T-helper 1 cell (primary cell): ENCODE results near the gene ATP6V1B1.
A peak's percentile ranks its signal among the peaks of the same experiment; 100 is the strongest.
"Not testable (repeated sequence)": the region's sequence is repeated elsewhere in the genome, so short reads cannot be mapped to it uniquely, and the experiment has no call there.

Experiments used
- DNase-seq, 5 donors: peaks; one replicate each; pipeline ENCODE4 v3.0.0-alpha.2; 2012 to 2020

The ATP6V1B1 gene

DNA sequence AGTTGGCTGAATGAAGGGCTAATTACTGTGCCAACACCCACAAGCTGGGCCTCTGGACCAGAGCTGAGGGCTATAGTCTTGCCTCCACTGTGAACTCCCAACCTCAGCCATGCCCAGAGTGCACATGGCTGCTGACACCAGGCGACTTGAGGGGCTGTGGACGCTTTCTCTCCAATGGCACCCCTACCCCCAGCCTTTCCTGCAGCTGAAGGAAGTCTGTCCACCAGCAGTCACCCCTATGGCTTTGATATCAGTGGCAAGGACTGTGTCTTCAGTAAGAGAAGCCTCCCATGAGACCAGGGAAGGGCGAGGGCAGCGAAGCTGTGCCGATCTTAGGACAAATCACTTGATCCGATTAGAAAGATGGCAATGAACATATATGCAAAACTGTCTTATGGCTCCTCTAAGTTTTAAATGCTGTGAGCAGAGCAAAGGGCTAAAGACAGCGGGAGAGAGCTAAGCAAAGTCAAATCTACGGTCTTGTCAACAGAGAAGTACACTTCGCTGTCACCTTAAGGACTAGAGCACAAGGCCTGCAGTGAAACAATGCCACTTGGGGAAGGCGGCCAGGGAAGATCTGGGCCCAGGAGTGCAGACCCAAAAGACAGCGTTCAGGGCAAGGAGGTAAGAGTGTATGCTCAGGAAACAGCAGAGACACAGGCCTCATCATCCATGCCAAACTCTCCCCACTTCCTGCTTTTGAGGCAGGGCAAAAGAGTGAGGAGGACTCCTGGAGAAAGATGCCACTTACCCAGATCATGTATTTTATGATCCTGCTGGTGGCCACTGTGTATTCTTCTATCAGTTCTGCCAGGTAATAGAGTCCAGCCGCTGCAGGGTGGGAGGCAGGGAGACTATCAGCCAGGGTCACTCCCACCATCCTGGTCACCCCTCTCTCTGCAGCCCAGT, 57.5 kb downstream of the ATP6V1B1 start:
- DNase-seq = no peak

DNA sequence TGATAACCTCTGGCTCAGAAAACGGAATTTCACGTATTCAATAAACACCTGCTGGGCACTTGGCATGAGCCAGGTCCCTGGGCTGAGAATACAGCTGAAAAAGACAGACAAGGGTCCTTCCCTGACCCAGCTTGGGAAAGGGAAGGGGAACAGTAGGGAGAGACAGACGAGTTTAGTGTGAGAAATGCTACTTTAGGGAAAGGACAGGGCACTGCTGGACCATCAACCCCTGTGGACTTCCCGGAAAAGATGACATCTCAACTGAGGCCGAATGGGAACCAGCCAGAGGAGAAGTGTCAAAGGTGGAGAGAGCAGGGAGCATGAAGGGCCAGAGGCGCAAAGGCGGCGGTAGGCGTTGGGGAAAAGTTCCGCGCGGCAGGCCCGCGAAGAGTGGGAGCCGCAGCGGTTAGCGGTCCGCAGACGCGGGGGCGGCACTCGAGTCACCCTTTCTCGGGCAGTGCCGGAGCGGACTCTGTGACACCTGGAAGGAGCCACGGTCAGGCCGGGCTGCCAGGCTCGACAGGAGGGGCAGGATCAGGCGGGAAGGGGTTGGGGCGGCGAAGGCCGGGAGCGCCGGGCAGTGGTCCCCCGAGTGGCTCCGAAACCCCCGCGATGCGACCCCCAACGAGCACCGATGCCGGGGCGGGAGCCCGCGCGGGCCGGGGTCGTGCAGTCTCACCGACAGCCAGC, 58.5 kb downstream of the ATP6V1B1 start:
- peak in 1 of 5 donors; percentile 22 for DNase-seq

GRCh38 chr2:70994699-70995425, 59.2 kb downstream of the ATP6V1B1 start, which contains the start of gene TEX261:
TEX261 (minus strand) TSS chr2:70994873; CDS start chr2:70994757, 116 bp downstream.
- DNase-seq = peak; percentile 77 to 89 (median 84)

GRCh38 chr2:70995426-70995729, 59.7 kb downstream of the ATP6V1B1 start:
- DNase-seq = peak in 4 of 5 donors; percentile 38 to 65 (median 48)

DNA sequence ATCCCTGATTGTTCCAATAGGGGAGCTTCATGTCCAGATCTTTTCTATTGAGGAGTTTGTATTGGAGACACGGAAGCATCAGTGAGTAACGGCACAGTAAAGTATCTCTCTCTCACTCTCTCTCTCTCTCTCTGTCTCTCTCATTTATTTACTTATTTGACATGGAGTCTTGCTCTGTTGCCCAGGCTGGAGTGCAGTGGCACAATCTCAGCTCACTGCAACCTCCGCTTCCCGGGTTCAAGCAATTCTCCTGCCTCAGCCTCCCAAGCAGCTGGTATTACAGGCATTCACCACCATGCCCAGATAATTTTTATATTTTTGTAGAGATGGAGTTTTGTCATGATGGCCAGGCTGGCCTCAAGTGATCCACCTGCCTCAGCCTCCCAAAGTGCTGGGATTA, 63.2 kb downstream of the ATP6V1B1 start:
- DNase-seq = not testable (repeated sequence)

GRCh38 chr2:70999362-70999761, 63.7 kb downstream of the ATP6V1B1 start:
- no peak for DNase-seq

GRCh38 chr2:70999931-71000330, 64.2 kb downstream of the ATP6V1B1 start:
- not testable (repeated sequence) for DNase-seq

DNA sequence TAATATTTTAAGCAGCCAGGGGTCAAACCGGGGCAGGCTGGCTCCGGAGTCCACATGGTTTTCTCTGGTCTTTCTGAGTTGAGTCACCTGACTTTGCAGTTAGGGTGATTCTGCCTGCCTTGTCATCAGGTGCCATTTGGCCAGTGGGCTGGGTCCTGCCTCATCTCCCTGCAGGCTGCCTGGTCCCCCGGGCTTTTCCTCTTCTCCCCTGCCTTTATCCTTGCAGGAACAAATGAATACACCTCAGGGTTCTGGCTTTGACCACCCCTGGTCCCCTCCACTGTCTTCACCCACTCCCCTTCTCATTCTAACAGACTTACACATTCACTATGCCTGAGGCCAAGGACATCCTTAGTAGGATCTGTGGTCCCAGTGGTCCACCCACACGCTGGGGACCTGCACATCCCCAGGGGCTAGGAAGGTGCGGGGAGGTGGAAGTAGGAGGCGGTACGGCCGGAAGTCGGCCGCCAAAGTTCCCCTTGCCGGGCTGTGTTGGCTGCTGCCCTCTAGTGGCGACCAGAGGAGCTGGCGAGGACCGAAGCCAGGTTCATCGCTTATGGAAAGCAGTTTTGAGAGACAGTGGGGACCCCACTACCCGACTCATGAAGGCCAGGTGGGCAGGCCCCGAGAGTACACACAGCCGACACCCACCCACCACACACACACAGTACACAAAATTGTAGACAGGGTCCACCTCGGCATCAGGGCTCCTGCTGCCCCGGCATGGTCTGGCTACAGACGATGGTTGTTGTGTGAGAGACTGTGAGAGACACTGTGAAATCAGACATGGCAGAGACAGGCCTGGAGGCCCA, 65.3 kb downstream of the ATP6V1B1 start:
- DNase-seq = peak; percentile 59 to 82 (median 73)

DNA sequence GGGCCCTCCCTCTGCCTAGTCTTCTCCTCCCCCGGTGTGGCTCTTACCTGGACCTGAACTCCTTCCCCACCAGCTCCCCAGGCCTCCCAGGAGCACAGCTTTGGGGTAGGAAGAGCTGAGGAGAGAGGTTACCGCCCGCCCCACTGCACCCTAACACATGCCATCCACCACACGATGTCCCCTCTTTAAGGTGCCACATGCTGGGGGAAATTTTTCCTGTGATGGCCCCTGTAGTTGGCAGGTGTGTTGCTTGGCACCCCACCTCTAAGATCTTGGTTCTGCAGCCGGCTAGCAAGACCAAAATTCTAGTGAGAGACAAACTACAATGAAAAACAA, 65.9 kb downstream of the ATP6V1B1 start:
- DNase-seq = no peak

- no peak for DNase-seq
These were observed 66.4 kb downstream of the ATP6V1B1 start for GRCh38 chr2:71001981-71002570.

DNA sequence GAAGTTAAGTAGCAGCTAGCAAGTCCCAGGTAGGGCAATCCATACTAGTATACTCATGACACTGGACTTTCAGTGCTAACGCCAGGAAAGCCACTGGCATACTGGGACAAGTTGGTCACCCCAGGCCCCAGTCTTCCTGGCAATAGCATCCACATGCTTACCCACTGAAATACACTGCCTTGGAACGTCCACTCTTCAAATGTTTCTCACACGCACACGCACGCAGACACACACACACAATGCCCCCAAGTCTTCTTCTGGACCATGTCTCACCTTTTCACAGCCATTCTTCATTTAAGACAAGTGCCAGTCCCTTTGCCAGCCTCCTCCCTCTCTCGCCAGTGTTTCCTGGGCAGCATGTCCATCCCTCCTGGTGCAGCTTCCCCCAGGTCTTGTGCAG, 67.7 kb downstream of the ATP6V1B1 start:
- no peak for DNase-seq

GRCh38 chr2:71003966-71004755, 68.5 kb downstream of the ATP6V1B1 start:
- no peak for DNase-seq

GRCh38 chr2:71004857-71005256, 69.2 kb downstream of the ATP6V1B1 start:
- DNase-seq = no peak

- DNase-seq = no peak
These were observed 69.8 kb downstream of the ATP6V1B1 start for GRCh38 chr2:71005271-71006202.

DNA sequence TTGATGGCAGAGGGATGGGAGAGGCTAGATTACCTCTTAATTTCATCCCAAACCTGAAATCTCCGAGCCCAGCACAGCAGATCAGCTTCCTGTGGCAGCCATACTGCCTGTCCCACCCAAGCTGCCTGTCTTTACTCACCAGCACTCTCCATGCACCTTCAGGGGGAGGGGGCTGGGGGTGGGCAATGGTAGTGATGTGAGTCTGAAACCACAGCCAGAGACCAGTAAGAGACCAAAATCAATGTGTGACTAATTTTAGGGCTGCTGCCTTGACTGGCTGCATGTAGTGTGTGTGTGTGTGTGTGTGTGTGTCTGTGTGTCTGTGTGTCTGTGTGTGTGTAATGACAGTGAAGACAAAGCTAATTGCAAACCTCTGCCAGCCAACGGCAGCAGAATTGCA, 70.6 kb downstream of the ATP6V1B1 start:
- DNase-seq = no peak

GRCh38 chr2:71006955-71007799, 71.5 kb downstream of the ATP6V1B1 start:
- no peak for DNase-seq

DNA sequence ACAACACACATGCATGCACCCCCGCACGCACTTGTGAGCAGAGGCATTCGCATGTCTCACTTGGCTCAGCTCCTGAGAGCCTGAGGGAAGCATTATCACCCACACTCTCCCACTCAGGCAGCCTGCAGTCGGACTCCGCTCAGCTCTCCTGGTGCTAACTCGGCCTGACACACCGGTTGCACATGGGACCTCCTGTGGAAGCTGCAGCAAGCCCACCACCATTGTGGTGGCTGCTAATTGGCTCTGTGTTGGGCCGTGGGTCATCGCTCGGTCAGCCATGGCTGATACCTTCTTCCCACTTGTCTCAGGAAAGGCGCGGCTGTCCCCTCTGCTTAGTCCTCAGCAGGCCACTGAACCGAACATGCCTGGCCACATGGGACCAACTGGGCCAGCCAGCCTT, 72.6 kb downstream of the ATP6V1B1 start:
- DNase-seq = no peak

DNA sequence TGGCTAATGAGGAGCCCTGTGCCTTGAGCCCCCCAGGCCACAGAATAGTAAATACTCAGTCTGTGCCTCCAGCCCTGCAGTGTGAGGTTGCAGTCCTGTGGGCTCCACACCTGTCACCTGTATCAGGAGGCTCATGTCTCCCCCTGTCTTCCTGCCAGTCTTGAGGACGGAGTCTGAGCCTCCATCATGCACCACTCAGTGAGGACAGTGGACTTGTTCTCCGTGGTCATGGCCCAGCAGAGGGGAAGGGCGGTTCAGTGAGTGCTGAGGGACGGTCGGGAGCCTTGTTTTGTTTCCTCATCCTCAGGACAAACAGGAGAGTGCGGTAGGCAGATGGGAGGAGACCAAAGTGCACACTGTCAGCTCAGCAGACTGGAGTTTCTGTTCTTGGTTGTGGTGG, 76.1 kb downstream of the ATP6V1B1 start:
- not testable (repeated sequence) for DNase-seq
